ENCODE results near the gene SCARB1. TPM values are rescaled to one million over a fixed set of nuclear protein-coding genes. Genes with fewer than 3 reads are reported as not detected.

SCARB1 gene
- total RNA-seq, 1 donor from 2014 or later, result 24.0 TPM

DNA sequence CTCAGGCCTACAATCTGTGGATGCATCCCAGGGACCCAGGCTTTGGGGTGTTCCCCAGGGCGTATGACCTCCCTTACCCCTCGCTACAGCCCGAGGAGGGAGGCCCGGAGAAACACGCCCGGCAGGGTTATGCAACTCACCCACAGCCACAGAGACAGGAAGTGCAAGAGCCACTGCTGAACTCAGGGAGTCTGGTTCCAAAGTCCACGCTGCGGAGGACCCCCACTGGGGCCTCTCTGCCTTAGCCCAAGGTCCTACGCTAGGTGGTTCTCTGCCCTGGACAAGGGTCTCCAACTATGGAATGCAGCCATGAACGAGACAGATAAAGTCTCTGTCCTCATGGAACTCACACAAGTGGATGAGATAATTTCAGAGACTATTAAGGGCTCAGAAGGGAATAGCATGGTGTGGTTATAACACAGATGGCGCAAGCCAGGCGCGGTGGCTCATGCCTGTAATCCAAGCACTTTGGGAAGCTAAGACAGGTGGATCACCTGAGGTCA lies 11.3 kb downstream of the SCARB1 start:
- Histone ChIP-seq H3K4me3 (no peak overlapping the region), H3K27me3 (ENCODE audit: low read depth) (no peaks in the 10 kb centered on the region), H3K27ac (peak overlapping the region; percentile 73), H3K9me3 (no peaks in the 10 kb centered on the region), H3K36me3 (no peaks in the 10 kb centered on the region), H3K4me1 (peaks cover 46% of the 10 kb centered on the region)
- TF ChIP-seq, protein P1, sequence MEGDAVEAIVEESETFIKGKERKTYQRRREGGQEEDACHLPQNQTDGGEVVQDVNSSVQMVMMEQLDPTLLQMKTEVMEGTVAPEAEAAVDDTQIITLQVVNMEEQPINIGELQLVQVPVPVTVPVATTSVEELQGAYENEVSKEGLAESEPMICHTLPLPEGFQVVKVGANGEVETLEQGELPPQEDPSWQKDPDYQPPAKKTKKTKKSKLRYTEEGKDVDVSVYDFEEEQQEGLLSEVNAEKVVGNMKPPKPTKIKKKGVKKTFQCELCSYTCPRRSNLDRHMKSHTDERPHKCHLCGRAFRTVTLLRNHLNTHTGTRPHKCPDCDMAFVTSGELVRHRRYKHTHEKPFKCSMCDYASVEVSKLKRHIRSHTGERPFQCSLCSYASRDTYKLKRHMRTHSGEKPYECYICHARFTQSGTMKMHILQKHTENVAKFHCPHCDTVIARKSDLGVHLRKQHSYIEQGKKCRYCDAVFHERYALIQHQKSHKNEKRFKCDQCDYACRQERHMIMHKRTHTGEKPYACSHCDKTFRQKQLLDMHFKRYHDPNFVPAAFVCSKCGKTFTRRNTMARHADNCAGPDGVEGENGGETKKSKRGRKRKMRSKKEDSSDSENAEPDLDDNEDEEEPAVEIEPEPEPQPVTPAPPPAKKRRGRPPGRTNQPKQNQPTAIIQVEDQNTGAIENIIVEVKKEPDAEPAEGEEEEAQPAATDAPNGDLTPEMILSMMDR (IDR thresholded peaks at IDR 0.05), result no peak
- DNase-seq, result peak; percentile 83
- peak; percentile 85 for ATAC-seq
- intact Hi-C loops (cut with DNase I), result no loop called here

DNA sequence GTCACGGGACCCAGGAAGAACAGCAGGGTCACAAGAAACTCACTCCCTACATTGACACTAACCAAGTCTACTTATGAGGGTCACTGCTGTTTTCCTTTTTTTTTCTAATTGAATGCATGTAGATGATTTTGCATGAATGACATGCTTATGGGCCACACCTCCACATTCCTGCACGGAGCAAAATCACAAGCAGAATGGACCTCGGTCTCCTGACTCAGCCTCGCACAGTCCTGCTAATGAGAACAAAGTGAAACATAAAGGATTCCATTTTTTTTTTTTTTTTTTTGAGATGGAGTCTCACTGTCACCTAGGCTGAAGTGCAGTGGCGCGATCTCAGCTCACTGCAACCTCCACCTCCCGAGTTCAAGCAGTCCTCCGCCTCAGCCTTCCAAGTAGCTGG lies 12.3 kb downstream of the SCARB1 start:
- H3K4me1 ChIP-seq, result peaks cover 52% of the 10 kb centered on the region
- no peaks in the 10 kb centered on the region for H3K36me3 ChIP-seq
- no peaks in the 10 kb centered on the region for H3K9me3 ChIP-seq
- DNase-seq, result no peak
- ATAC-seq, result no peak
- H3K4me3 ChIP-seq, result no peak overlapping the region
- no peaks in the 10 kb centered on the region for H3K27me3 ChIP-seq (ENCODE audit: low read depth)
- TF ChIP-seq, protein P1 (IDR thresholded peaks at IDR 0.05), result no peak
- no peak overlapping the region for H3K27ac ChIP-seq
- intact Hi-C loops (cut with DNase I), result no loop called here

DNA sequence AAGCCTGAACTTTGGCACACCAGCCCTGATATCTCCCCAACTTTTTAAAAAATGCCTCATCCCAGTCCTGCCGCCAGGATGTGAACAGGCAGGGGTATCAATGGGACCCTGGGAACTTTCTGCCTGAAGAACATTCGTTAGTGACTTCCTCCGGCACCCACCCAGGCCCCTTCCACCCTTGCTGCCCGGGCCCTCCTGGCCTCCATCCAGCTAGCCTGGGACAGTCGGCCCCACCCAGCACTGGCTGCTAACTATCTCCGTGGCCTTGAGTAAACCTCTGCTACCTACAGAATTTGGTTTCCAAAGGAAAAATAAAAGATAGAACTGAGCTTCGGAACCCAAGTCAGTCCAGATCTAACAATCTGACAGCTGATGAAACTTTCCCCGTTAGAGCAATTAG lies 14.3 kb downstream of the SCARB1 start:
- Histone ChIP-seq H3K4me1 (peaks cover 37% of the 10 kb centered on the region), H3K36me3 (no peaks in the 10 kb centered on the region), H3K4me3 (no peak overlapping the region), H3K9me3 (no peaks in the 10 kb centered on the region), H3K27ac (no peak overlapping the region), H3K27me3 (ENCODE audit: low read depth) (no peaks in the 10 kb centered on the region)
- DNase-seq (no peak), ATAC-seq (no peak)
- TF ChIP-seq, protein P1 (IDR thresholded peaks at IDR 0.05), result no peak
- intact Hi-C loops (cut with DNase I), result no loop called here

DNA sequence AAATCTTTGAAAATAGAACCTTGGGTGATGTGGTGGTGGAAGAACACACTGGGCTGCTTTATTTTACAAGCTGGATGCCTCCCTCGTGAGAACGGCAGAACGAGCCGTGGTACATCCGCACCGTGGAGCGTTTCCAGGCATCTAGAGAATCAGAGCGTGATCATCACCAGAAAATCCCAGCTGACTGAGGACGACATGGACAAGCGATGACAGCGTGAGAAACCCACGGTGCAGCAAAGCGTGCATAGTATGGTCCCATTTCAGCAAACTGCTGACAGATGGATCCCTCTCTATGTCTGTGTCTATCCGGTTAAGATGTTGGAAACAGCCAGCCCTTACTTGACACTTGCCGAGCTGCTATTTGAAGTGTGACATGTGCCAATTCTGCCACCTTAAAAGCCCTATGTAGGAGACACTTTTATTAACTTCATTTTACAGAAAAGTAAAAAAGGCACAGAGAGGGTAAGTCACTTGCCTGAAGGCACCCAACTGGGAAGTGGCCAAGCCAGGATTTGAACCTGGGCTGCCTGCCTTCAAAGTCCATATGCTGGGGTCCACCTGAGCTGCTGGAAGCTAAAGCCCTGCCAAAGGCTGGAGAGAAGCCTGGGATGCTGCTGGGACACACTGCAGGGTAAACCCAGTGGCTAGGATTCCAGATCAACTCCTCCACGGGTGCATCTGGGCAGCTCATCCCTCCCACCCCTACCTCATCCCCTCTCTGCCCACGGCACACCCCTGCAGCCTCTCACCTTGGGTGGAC lies 14.9 kb downstream of the SCARB1 start:
- TF ChIP-seq, protein P1 (IDR thresholded peaks at IDR 0.05), result no peak
- Histone ChIP-seq H3K27me3 (ENCODE audit: low read depth) (no peaks in the 10 kb centered on the region), H3K27ac (no peak overlapping the region), H3K4me3 (no peak overlapping the region), H3K4me1 (peaks cover 31% of the 10 kb centered on the region), H3K36me3 (no peaks in the 10 kb centered on the region), H3K9me3 (no peaks in the 10 kb centered on the region)
- DNase-seq (no peak), ATAC-seq (no peak)
- intact Hi-C loops (cut with DNase I), result no loop called here

DNA sequence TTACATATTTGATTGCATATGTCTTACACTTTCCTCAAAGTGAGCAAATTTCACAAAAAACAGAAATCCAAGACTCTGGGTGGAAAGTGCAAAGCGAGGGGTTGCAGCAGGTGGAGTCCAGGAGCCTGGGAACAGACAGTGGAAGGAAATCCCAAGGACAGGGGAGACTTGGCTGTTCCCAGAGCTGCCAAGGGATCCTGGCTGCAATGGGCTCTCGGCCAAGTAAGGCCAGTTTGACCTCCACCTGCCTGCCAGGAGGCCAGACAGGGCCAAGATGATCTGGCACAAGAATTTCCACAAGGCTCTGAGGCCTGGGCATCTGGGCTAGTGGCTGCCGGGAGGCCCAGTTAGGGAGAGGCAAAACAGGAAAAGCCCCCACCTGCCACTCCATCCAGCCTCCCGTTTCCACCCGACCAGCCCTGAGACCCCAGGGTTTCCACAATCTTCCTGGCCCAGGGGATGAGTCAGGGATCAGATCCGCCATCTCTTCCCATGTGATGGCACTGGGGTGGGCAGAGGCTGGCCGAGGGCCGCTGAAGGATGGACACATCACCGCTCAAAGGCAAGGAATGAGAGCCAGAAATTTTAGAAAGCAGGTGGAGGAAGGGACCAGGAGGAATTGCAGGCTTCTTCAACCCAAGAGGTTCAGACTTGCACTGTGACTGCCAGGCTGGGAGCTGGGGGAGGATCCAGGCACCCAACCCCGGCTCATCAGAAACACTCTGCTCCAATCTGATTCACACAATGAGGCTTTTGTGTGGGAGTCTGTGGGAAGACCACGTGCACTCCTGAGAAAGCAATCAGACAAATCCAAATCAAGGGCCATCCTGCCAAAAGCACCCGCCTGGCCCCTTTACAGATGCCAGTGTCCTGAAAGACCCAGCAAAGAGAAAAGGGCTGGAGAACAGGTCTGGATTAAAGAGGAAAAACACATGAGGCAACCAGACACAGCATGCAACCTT lies 16.3 kb downstream of the SCARB1 start:
- H3K4me1 ChIP-seq, result peaks cover 29% of the 10 kb centered on the region
- H3K9me3 ChIP-seq, result no peaks in the 10 kb centered on the region
- no peaks in the 10 kb centered on the region for H3K36me3 ChIP-seq
- no peaks in the 10 kb centered on the region for H3K27me3 ChIP-seq (ENCODE audit: low read depth)
- H3K4me3 ChIP-seq, result no peak overlapping the region
- DNase-seq (no peak), ATAC-seq (no peak)
- intact Hi-C loops (cut with DNase I), result no loop called here
- TF ChIP-seq, protein P1 (IDR thresholded peaks at IDR 0.05), result no peak
- no peak overlapping the region for H3K27ac ChIP-seq

Measured in lower lobe of right lung (tissue), 2 donors.